HEK293T (cell line): ENCODE results near the gene PLD1.

Experiments used
- SP1 ChIP-seq: fragments of 450-650 bp; IDR thresholded peaks from 2 replicates; pipeline ENCODE4 v1.6.1; 2017
- ZNF384 ChIP-seq: fragments of 450-650 bp; IDR thresholded peaks from 2 replicates; pipeline ENCODE4 v1.6.1; 2016

DNA sequence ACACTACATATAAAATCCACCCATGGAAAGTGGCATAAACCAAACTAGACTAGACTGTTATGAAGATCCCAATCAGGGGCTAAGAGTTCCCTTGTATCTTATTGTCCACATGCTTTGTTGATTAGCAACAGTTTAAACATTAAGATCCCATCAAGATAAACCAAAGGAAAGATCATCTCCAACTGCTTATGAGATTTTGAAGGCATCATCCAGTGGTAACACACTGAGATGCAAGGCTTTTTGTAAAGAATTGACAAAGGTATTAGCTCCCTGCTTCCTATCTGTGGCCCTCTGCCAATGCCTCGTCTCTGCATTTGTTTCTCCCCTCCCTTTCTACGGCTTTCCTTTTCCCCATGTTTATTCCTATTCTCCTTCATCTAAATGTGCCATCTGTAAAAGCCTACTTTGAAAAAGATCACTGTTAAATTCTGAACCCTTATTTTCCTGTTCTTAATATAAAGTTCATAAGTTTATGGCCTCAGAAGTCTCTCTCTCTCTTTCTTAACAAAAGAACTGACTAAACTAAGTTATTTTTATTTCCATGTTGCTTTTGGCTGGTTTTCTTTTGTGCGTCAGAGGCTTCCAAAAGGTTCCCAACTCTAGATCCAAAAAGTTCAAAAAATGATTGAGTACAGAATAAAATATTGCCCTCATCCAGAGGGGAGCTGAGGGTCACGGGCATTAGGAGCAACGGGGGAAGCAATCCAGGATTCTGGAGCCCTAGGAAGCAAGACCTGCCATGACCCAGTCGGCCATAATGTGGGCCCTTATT lies 5.5 kb downstream of the PLD1 start:
- no peak for TF ChIP-seq ZNF384
- TF ChIP-seq SP1, result no peak
